ENCODE results near the gene ZNF484.
"Not testable (repeated sequence)": the region's sequence is repeated elsewhere in the genome, so short reads cannot be mapped to it uniquely, and the experiment has no call there.

ZNF484 gene

DNA sequence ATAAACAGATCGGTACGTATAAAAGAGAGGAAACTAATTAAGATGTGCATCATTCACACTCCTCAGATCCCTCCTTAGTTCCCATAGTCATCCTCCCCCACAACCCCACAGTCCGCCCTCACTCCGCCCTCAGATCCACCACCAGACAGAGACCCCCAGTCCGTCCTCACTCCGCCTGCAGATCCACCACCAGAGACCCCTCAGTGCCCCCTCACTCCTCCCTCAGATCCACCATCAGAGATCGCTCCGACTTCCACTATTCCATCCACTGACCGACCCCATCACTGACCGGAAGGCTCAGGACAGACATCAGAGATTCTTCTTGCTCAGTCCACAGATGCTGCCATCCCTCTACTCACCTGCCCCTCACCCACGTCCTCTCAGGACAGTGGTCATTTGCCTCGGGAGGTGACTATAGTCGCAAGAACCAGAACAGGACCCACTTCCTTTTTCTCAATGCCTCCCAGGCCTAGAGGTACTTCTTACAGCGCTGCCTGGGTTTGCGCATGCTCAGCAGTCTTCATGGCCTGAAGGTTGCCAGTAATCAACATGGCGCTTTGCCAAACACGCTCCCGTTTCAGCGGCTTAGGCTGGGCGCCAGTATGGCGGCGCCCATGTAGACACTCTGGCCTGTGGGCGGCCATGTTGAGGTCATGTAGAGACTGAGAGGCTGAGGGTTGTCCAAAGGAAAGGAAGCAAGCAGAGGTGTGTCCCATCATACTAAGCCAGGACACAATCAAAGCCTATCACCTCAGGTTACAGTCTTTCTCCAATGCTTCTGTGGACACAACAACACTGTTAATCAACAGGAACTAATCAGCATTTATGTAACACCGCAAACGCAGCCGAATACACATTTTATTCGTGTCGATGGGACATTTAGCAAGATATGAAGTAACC lies at the start of gene ZNF484:
ZNF484 (minus strand) TSS at position 508 of the 900 bp plus-strand sequence. CDS start 3,009 bp downstream, outside the sequence.
- in situ Hi-C loops (cut with MboI; ENCODE audit: low sequenced_read_pairs) = no loop called here

DNA sequence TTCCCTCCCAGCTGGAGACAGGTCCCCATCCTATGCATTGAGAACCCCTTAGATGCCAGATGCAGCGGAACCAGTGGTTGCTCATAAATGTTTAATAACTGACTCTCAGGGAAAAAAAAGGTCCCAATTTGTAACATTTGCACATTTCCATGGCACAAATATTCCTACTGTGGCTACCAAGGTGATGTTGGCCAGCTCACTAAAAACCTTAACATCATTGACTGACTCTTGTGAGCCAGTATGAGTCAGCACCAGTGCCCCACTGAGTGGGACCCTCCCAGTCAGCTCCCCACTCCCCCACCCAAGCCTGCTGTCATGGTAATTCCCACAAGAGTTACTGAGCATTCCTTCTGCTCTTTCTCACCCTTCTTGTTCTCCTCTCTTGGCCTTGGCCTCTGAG lies 42.6 kb upstream of the ZNF484 start:
- in situ Hi-C loops (cut with MboI; ENCODE audit: low sequenced_read_pairs) = no loop called here

DNA sequence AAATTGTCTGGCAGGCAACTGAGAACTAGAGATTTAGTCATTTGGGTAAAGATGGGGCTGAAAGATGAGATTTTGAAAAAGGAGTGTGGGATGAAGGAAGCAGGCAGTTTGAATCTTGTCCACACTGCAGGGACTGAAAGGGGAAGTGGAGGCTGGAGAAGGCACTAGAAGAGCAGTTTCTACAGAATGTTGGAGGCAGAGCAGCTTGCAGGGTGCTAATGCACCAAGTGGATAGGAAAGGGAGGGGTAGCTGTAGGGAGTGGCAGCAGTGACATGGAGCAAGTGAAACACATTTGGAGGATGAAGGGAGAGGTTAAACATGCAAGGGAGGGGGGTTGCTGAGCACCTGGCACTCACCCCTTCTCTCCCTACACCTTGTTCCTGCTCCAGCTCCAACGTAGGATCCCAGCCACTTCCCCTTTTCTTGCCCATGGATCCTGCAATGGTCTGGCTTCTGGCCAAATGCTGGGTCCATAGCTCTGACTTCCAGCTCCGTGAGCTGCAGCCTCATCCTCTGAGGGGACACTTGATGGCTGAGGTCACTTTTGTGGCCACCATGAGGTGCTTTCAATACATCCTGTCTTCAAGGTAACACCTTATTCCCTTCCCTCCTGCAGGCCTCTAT lies 39.5 kb upstream of the ZNF484 start:
- in situ Hi-C loops (cut with MboI; ENCODE audit: low sequenced_read_pairs) = no loop called here

DNA sequence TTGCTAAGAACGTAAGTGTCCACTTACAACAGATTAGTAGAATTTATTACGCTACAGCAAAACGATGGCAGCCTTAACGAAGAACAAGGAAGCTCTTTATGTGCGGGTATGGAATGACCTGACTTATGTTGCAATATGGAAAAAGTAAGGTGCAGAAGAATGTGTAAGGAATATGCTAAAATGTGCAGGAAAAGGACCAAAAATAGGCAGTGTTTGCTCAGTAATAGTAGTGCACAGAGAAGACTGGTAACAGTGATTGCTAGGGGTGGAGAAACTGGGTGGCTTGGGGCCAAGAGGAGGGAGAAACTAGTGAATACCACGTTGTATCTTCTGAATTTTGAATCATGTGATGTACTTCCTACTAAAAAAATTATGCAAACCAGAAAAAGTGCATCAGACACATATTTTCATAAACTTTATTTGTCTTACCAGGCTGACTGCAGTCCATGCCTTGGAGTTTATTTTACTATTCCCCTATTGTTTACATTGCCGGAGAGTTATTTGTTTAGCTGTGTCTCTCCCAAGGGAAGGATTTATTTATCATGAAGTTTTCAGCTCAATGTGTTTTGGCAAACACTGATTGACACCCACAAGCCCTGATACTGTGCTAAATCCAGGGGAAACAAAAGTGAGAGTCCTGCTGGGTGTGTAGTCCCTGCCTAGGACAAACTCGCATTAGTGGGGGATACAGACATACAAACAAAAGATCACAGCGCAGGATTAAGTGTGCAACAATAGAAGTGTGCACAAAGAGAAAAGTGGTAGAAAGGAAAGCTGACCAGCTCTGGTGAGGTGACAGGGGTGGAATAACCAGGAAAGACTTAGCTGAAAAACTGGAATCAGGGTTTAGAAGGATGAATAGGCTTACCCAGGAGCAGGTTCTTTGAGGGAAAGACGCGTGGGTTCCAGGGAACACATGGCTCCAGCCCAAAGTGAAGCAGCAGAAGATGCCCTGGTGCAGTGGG lies 34.0 kb upstream of the ZNF484 start:
- in situ Hi-C loops (cut with MboI; ENCODE audit: low sequenced_read_pairs) = no loop called here

DNA sequence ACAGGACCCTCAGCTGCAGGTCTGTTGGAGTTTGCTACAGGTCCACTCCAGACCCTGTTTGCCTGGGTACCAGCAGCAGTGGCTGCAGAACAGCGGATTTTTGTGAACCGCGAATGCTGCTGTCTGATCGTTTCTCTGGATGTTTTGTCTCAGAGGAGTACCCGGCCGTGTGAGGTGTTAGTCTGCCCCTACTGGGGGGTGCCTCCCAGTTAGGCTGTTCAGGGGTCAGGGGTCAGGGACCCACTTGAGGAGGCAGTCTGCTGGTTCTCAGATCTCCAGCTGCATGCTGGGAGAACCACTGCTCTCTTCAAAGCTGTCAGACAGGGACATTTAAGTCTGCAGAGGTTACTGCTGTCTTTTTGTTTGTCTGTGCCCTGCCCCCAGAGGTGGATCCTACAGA lies 27.3 kb upstream of the ZNF484 start:
- in situ Hi-C loops (cut with MboI; ENCODE audit: low sequenced_read_pairs) = not testable (repeated sequence)

DNA sequence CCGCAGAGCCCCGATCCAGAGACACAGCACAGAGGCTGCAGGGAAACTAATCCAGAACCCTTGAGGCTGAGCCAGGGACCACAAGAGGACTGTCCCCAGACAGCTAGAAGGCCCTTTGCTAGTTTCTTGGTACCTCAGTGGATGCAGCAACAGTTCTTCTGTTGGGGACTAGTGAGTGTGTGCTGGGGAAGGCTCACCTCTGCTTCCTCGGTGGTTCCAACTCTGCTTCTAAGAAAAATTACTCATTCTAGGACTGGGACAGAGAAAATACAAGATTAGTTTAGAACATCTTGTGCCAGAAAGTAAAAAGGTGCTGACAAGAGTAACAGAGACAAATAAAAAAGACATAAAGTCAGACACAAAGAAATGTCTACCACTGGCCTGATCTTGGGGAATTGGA lies 19.5 kb upstream of the ZNF484 start:
- in situ Hi-C loops (cut with MboI; ENCODE audit: low sequenced_read_pairs) = no loop called here

DNA sequence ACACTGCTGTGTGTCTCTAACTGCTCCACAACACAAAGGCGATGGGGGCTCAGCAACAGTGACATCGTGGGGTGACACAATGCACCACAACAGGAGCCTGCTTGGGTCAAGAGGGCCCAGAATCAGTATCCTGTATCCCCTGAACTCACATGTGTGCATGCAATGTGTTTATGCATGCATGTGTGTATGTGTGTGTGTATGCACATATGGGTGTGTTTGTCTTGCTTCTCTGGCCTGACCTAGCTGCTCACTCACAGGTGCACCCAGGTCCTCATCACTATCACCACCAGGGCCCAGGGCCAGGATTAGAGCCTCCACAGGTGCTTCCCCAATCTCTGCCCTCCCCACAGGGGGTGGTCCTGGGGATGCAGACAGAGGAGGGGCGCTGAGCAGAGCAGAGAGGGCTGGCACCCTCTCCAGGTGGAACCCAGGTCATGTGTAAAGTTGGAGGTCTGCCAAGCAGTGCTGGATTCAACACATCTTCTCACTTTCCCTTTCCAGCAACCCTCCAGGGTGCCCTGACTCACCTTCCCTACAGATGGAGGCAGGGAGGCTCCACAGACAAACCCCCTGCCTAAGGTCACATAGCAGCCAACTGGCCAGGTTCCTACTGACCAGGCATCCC lies 18.1 kb upstream of the ZNF484 start:
- in situ Hi-C loops (cut with MboI; ENCODE audit: low sequenced_read_pairs) = no loop called here

DNA sequence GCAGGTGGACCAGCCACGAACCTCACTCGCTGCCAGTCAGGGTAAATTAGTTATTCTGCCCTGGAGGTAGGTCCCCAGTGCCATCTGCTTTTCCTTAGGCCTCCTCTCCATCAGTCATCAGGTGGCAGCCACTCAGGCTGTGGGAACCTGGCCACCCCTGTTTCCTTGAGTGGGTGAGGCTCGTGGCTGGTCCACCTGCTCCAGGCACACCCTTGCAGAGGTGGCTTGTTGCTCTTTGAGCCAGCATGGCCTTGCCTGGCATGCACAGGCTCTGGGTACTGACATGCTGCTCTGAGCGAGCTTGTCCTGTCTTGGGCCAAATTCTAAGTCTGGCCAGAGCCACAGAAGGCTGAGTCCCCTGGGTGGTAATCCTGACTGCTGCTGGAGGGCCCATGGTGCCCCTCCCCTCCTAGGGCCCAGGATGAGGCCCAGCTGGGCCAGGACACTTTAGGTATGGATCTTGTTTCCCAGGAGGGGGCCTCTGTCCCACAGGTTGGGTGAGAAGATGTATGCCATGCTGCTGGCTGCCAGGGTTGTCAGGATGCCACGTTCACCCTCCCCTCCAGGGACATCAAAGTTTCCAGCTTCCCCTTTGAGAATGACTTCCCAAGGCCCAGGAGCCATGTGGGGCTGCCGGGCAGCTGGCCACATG lies 17.0 kb upstream of the ZNF484 start:
- in situ Hi-C loops (cut with MboI; ENCODE audit: low sequenced_read_pairs) = no loop called here

DNA sequence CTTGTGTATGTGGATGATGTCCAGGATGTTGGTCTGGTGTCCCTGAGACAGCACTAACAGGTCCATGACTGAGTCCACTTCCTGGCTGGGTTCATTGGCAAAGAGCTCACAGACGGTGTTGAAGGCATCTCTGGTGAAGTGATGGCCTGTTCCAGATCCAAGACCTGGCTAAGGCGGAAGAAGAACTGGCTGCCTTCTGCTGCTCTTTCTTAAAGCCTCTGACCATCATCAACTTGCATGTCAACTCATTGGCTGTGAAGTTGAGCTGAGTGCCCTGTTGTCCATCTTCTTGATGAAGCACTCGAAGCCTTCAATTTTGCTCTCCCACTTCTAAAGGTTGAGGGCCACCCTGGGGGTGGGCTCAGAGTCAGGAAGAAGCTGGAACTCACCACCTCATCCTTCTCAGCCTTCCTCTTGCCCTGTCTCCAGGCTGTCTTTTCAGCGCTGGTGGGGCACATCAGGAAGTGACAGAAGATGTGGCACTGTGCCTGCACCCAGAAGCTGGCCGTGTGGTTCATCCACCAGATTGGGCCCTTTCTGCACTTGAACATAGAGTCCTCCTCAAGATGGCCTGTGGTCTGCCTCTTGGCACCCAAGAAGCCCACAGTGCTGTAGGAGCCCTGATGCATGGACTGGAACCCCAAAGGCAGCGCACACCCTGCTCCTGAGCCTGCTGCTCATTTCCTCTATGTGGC lies 16.2 kb upstream of the ZNF484 start:
- in situ Hi-C loops (cut with MboI; ENCODE audit: low sequenced_read_pairs) = not testable (repeated sequence)

DNA sequence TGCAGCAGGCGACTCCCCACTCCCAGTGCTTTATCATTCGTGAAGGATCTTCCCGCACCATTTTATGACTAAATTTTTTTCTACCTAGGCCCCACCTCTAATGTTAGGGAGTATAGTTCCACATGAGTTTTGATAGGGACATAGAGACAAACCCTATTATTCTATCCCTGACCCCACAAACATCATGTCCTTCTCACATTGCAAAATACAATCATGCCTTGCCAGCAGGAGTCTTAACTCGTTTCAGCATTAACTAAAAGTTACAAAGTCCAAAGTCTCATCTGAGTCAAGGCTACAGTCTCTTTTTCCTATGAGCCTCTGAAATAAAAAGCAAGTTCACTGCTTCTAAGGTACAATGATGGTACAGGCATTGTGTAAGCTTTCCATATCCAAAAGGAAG lies 14.4 kb upstream of the ZNF484 start:
- in situ Hi-C loops (cut with MboI; ENCODE audit: low sequenced_read_pairs) = not testable (repeated sequence)

DNA sequence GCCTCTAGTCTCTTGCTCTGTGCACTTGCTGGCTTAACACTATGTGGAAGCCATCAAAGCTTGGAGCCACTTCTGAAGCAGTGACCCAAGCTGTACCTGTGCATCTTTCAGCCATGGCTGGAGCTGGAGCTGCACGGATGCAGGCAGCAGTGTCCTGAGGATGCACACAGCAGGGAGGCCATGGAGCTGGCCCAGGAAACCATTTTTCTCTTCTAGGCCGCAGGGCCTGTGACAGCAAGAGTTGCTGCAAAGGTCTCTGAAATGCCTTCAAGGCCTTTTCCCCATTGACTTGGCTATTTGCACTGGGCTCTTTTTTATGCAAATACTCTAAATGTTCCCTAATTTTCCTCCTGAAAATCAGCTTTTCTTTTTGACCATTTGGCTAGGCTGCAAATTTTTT lies 12.9 kb upstream of the ZNF484 start:
- in situ Hi-C loops (cut with MboI; ENCODE audit: low sequenced_read_pairs) = no loop called here

DNA sequence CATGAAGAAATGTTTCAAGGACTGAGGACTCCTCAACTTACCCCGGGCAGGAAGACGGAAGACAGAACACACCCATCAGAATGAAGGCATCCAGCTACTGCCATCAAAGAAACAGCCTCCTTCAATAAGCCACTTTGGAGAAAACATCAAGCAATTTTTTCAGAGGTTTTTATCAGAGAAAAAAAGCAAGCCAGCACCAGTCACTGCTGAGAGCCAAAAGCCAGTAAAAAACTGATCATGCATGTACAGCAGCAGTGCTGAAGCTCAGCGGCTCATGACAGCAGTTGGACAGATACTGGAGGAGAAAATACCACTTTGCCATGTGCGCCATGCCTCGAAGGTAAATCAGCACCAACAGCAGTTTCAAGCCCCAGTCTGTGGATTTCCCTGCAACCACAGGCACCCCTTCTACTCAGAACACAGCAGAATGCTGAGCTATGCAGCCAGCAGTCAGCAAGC lies 10.1 kb upstream of the ZNF484 start:
- in situ Hi-C loops (cut with MboI; ENCODE audit: low sequenced_read_pairs) = no loop called here

DNA sequence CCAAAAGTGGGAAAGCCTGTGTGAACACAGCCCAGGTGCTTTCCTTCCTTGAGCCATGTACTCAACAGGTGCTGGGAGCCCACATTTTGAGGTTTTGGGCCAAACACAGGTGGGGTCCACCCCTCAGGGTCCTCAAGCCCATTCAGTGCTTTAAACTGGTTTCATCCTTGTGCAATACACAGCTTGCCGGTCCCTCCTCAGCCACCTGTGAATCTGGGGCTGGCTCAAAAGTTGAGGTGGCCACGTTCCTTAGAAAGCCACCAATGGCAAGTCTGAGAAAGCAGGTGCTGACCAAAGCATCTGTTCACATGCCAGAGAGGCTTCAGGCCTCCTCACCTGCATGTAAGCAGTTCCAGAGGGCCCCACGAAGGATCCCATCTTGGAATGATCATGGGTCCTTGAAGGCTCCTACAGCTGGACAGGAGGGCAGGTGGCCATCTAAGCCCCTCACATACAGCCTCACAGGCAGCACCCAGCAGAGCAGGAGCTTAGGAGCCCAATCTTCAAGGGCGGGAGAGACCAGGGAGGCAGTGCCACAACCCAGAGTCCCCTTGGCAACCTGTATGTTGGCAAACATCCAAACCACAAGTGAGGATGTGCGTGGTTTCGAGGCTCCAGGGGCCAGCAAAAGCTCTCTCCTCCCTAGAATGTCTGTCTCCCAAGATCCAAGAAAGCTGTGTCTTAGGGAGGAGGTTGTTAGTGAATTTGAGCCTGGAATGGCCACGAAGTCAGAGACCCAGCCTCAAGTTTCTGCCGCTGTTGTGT lies 9.2 kb upstream of the ZNF484 start:
- in situ Hi-C loops (cut with MboI; ENCODE audit: low sequenced_read_pairs) = not testable (repeated sequence)

DNA sequence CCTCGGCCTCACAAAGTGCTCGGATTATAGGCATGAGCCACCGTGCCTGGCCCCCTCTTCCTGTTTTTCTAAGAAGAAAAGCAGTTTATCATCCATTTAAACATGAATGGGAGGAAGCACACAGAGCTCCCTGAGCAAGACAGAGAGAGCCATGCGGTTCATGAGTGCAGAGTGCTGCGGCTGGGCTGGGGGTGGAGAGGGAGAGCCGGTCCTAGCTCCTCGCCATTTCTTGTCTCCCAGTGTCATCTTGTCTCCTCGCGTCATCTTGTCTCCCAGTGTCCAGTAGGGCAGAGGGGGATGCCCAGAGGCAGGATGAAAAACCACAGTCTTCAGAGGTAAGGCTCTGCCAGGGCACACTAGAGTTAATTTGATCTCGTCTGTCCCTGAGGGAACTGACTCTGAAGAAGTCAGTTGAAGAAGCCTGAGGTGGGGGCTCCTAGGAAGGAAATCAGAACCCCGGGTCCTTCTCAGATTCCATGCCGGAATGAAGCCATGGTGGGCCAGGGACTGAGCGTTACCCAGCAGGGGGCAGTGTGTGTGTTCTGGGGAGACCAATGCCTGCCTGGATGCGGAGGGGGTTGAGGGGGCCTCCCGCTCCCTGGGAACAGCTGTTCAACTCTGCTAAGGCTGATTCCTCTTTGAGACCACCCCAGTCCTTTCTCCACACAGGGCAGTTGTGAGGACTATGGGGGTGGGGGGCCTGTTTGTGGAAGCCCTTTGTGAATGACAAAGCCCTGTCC lies 6.0 kb upstream of the ZNF484 start:
- in situ Hi-C loops (cut with MboI; ENCODE audit: low sequenced_read_pairs) = not testable (repeated sequence)

DNA sequence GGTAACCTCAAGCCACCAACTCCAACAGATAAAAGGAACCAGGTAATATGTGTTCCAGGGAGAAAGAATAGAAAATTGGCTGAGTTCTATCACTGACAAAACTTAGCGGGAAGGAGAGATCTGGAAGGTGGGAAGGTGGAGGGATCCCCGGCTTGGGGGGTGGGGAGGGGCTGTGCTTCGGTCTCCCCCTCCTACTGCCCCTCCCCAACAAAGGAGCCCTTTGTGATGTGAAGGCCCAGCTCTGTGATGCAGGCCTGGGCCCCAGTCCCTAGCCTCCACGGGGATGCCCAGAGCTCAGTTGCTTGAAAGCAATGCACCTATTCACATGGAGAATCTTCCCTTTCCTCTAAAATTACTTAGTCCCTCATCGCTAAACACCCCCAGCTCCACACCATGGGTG lies 4.4 kb upstream of the ZNF484 start:
- in situ Hi-C loops (cut with MboI; ENCODE audit: low sequenced_read_pairs) = no loop called here

DNA sequence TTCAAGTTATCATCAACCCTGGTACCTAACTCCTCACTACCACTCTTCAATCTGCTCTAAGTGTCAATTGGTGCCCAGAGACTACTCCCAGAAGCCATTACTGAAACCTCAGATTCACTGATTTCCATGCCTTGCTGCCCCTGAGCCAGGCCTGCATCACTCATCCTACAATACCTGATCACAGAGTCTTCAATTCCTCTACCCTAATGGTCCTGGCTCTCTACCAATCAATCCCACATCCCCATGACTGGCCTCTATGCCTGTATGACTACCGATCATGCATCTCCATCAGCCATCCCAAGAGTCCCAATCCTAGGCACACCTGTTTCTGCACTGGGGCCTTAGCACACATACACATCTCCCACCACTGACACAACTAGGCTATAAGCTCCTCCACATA lies 2.5 kb downstream of the ZNF484 start:
- in situ Hi-C loops (cut with MboI; ENCODE audit: low sequenced_read_pairs) = no loop called here

DNA sequence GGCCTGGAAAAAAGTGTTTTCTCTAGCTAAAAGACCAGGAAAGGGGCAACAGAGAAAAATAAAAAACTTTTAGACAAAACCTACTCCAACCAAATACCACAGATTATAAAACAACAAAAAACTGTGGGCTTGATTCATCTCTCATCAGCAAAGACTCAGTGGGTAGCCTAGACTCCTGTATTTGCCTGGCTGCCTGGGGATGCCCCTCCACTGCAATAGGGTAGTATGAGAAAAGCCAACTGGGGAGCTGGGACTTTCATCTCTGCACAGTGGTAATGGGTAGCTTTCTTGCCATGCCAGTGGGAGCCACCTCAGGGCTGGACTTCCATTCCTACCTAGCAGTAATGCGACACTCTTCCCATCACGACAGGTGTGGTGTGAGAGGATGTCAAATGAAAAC lies 7.5 kb downstream of the ZNF484 start:
- in situ Hi-C loops (cut with MboI; ENCODE audit: low sequenced_read_pairs) = no loop called here

DNA sequence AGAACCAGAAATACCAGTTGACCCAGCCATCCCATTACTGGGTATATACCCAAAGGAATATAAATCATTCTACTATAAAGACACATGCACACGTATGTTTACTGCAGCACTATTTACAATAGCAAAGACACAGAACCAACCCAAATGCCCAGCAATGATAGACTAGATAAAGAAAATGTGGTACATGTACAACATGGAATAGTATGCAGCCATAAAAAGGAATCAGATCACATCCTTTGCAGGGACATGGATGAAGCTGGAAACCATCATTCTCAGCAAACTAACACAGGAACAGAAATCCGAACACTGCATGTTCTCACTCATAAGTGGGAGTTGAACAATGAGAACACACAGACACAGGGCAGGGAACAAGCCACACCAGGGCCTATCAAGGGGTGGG lies 11.2 kb downstream of the ZNF484 start:
- in situ Hi-C loops (cut with MboI; ENCODE audit: low sequenced_read_pairs) = not testable (repeated sequence)
